SU-DHL-6 (cell line): Measurements from ENCODE around the gene SLC7A6.

ENCODE experiments used
- H2AFZ ChIP-seq: fragments of 200-600 bp; sonication (generic); 2 replicates; pipeline ENCODE4 v1.6.1; 2014; ENCODE audit warnings: low read depth, mild to moderate bottlenecking, moderate library complexity, mixed read lengths, antibody characterized with exemption, low read length; ENCODE audit not compliant: severe bottlenecking
- H3F3A ChIP-seq: fragments of 200-600 bp; shearing (Covaris generic); 2 replicates; pipeline ENCODE4 v1.6.0; 2016; ENCODE audit warnings: antibody characterized with exemption, mild to moderate bottlenecking; ENCODE audit not compliant: insufficient read depth
- H3K27ac ChIP-seq: fragments of 200-600 bp; sonication (generic); 2 replicates; pipeline ENCODE4 v1.5.1; 2016; ENCODE audit warnings: low read depth, mild to moderate bottlenecking, low read length, moderate library complexity, mixed read lengths
- H3K27me3 ChIP-seq: fragments of 200-600 bp; sonication (generic), shearing (Covaris generic); 2 replicates; pipeline ENCODE4 v1.6.0; 2014; ENCODE audit warnings: mild to moderate bottlenecking, low read length
- H3K36me3 ChIP-seq: fragments of 200-600 bp; sonication (generic); 2 replicates; pipeline ENCODE4 v1.6.1; 2014; ENCODE audit warnings: mild to moderate bottlenecking, low read length, mixed read lengths
- H3K4me2 ChIP-seq: fragments of 300-600, 200-600 bp; shearing (Covaris generic), sonication (generic); 2 replicates; pipeline ENCODE4 v1.6.0; 2014; ENCODE audit warnings: low read length, low read depth, mild to moderate bottlenecking; ENCODE audit not compliant: poor library complexity, severe bottlenecking
- H3K4me3 ChIP-seq: fragments of 200-600 bp; sonication (generic); 2 replicates; pipeline ENCODE4 v1.5.1; 2014; ENCODE audit warnings: antibody characterized with exemption, low read length, mild to moderate bottlenecking, mixed read lengths; ENCODE audit not compliant: insufficient read depth, poor library complexity, severe bottlenecking
- H3K79me2 ChIP-seq: fragments of 200-600 bp; sonication (generic); 2 replicates; pipeline ENCODE4 v1.6.1; 2014; ENCODE audit warnings: mild to moderate bottlenecking, low read length, moderate library complexity; ENCODE audit not compliant: insufficient read depth
- H3K9ac ChIP-seq: fragments of 200-600 bp; sonication (generic); 2 replicates; pipeline ENCODE4 v1.7.0; 2014; ENCODE audit warnings: mild to moderate bottlenecking, low read length
- H3K9me2 ChIP-seq: fragments of 200-600 bp; sonication (generic); replicated peaks from 2 replicates; pipeline ENCODE4 v1.6.1; 2014; ENCODE audit warnings: low read length; ENCODE audit not compliant: insufficient read depth
- H3K9me3 ChIP-seq: fragments of 200-600 bp; sonication (generic); 2 replicates; pipeline ENCODE4 v1.6.1; 2014; ENCODE audit warnings: low read length, mixed read lengths; ENCODE audit not compliant: insufficient read depth
- H4K20me1 ChIP-seq: fragments of 200-600 bp; sonication (generic); 2 replicates; pipeline ENCODE4 v1.6.1; 2014; ENCODE audit warnings: low read depth, mild to moderate bottlenecking, antibody characterized with exemption, low read length, moderate library complexity, mixed read lengths
- CTCF ChIP-seq: fragments of 200-600 bp; sonication (generic); IDR thresholded peaks from one replicate; pipeline ENCODE4 v1.5.1; 2017; ENCODE audit warnings: antibody characterized with exemption, mild to moderate bottlenecking, low read length, moderate library complexity; ENCODE audit not compliant: insufficient read depth, poor library complexity, severe bottlenecking
- EZH2phosphoT487 ChIP-seq: fragments of 200-600 bp; sonication (generic), shearing (Covaris generic); conservative IDR thresholded peaks from 2 replicates; pipeline ENCODE4 v1.6.1; 2018; ENCODE audit warnings: mild to moderate bottlenecking, antibody characterized with exemption, low read length, moderate library complexity, mixed read lengths

Gene SLC7A6

GRCh38 chr16:68292425-68292824 is 28.1 kb downstream of the SLC7A6 start:
- Histone ChIP-seq H3K27ac (no peak overlapping the region), H3K4me3 (no peak overlapping the region), H3K27me3 (no peaks in the 10 kb centered on the region), H3K9ac (no peak overlapping the region), H4K20me1 (no peaks in the 10 kb centered on the region), H3F3A (no peaks in the 10 kb centered on the region), H3K9me2 (no peaks in the 10 kb centered on the region), H3K36me3 (peaks cover 13% of the 10 kb centered on the region; the same call in 1 of the 2 replicates), H2AFZ (no peak overlapping the region), H3K79me2 (peaks cover 18% of the 10 kb centered on the region; the same call in 1 of the 2 replicates), H3K4me2 (no peak overlapping the region), H3K9me3 (no peaks in the 10 kb centered on the region)
- TF ChIP-seq CTCF: no peak
- TF ChIP-seq EZH2phosphoT487: no peak

DNA sequence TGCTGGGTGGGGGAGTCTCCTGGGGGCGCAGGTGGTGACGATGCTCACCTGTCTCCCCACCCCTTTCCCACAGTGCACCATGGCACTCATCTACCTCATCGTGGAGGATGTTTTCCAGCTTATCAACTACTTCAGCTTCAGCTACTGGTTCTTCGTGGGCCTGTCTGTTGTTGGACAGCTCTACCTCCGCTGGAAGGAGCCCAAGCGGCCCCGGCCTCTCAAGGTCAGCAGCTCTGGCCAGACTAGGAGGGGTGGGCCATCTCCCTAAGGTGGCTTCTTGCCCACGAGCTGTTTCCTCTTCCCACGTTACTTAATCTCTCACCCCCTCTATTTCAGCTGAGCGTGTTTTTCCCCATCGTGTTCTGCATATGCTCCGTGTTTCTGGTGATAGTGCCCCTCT is 32.0 kb downstream of the SLC7A6 start:
- Histone ChIP-seq H3K4me3 (no peak overlapping the region), H3K27ac (no peak overlapping the region), H3K9me2 (no peaks in the 10 kb centered on the region), H3K9me3 (no peaks in the 10 kb centered on the region), H3K4me2 (no peak overlapping the region), H4K20me1 (no peaks in the 10 kb centered on the region), H2AFZ (no peak overlapping the region), H3K36me3 (peaks cover 17% of the 10 kb centered on the region), H3K9ac (no peak overlapping the region), H3F3A (peaks cover 8% of the 10 kb centered on the region; the same call in 1 of the 2 replicates), H3K79me2 (0 out of 2 replicates have a peak, but pooled peaks cover 2% of the 10 kb centered on the region), H3K27me3 (no peaks in the 10 kb centered on the region)
- TF ChIP-seq CTCF (no peak), EZH2phosphoT487 (no peak)

GRCh38 chr16:68296693-68297092 is 32.4 kb downstream of the SLC7A6 start:
- no peak overlapping the region for H2AFZ ChIP-seq
- H3K9me3 ChIP-seq: no peaks in the 10 kb centered on the region
- no peak overlapping the region for H3K9ac ChIP-seq
- no peak overlapping the region for H3K4me3 ChIP-seq
- no peak overlapping the region for H3K27ac ChIP-seq
- peaks cover 20% of the 10 kb centered on the region for H3K36me3 ChIP-seq
- no peak overlapping the region for H3K4me2 ChIP-seq
- H3F3A ChIP-seq: peaks cover 12% of the 10 kb centered on the region
- no peaks in the 10 kb centered on the region for H3K9me2 ChIP-seq
- no peaks in the 10 kb centered on the region for H4K20me1 ChIP-seq
- H3K79me2 ChIP-seq: no peaks in the 10 kb centered on the region
- H3K27me3 ChIP-seq: no peaks in the 10 kb centered on the region
- TF ChIP-seq EZH2phosphoT487 (no peak), CTCF (no peak)
